IMR-90 (cell line): Measurements from ENCODE around the gene FOXQ1. TPM values are rescaled to one million over a fixed set of nuclear protein-coding genes. Genes with fewer than 3 reads are reported as not detected.

Experiments used
- ATAC-seq: fragments of 200-7000 bp; cut with Tn5 transposase; 2 replicates; pipeline ENCODE4 v1.9.1; 2020; ENCODE audit warnings: low read depth, mild to moderate bottlenecking, moderate library complexity
- BruUV-seq: library from RNA; stranded (reverse); fragments of 400-500 nt; replicated peaks from 2 replicates; lab custom pipeline; 2021; lab: Mats Ljungman, UMichigan
- CTCF ChIA-PET: fragments of 300-600 bp; formaldehyde crosslinking; extraction: SDS; loops from one replicate; lab custom pipeline; 2021; ENCODE audit warnings: antibody characterized with exemption; lab: Yijun Ruan, JAX
- POLR2A ChIA-PET: fragments of 300-600 bp; sonication (Branson Sonifier 250); formaldehyde crosslinking; loops from one replicate; lab custom pipeline; 2022; ENCODE audit warnings: antibody characterized with exemption; ENCODE audit not compliant: unreplicated experiment; lab: Charles Lee
- DNase-seq: peaks from one replicate; pipeline ENCODE4 v3.0.0; 2013
- H2AFZ ChIP-seq: replicated peaks from 2 replicates; pipeline ENCODE3; 2013; ENCODE audit warnings: low read length, mild to moderate bottlenecking; ENCODE audit not compliant: poor library complexity
- H2AK5ac ChIP-seq: 2 replicates; pipeline ENCODE4 v1.6.1; 2013; ENCODE audit warnings: low read depth, low read length, inconsistent platforms
- H2AK9ac ChIP-seq: replicated peaks from 2 replicates; pipeline ENCODE3; 2013; ENCODE audit warnings: mild to moderate bottlenecking, low read depth, low read length, moderate library complexity; ENCODE audit not compliant: poor library complexity
- H2BK120ac ChIP-seq: 2 replicates; pipeline ENCODE4 v1.6.1; 2013; ENCODE audit warnings: low read depth, low read length, inconsistent platforms
- H2BK15ac ChIP-seq: 3 replicates; pipeline ENCODE4 v1.6.1; 2013; ENCODE audit warnings: low read depth, low read length, inconsistent platforms
- H2BK20ac ChIP-seq: 2 replicates; pipeline ENCODE4 v1.6.1; 2013; ENCODE audit warnings: low read depth, mild to moderate bottlenecking, inconsistent platforms, low read length, moderate library complexity
- H2BK5ac ChIP-seq: 2 replicates; pipeline ENCODE4 v1.6.1; 2013; ENCODE audit warnings: mild to moderate bottlenecking, low read depth, low read length, inconsistent platforms; ENCODE audit not compliant: poor library complexity, severe bottlenecking
- H3K14ac ChIP-seq: replicated peaks from 2 replicates; pipeline ENCODE4 v1.6.1; 2013; ENCODE audit warnings: low read depth, low read length, inconsistent platforms
- H3K18ac ChIP-seq: 2 replicates; pipeline ENCODE4 v1.6.1; 2013; ENCODE audit warnings: low read depth, low read length, control low read depth
- H3K23ac ChIP-seq: 2 replicates; pipeline ENCODE4 v1.6.1; 2013; ENCODE audit warnings: low read depth, low read length, inconsistent platforms
- H3K27ac ChIP-seq: 2 replicates; pipeline ENCODE4 v1.5.1; 2013; ENCODE audit warnings: mild to moderate bottlenecking, control low read depth, low read length; ENCODE audit not compliant: insufficient read depth
- H3K27me3 ChIP-seq: 2 replicates; pipeline ENCODE4 v1.6.1; 2013; ENCODE audit warnings: low read length; ENCODE audit not compliant: control insufficient read depth, insufficient read depth
- H3K36me3 ChIP-seq: 2 replicates; pipeline ENCODE4 v1.6.1; 2013; ENCODE audit warnings: low read length, mixed read lengths; ENCODE audit not compliant: control insufficient read depth, insufficient read depth
- H3K4ac ChIP-seq: 2 replicates; pipeline ENCODE4 v1.6.1; 2013; ENCODE audit warnings: low read depth, low read length, inconsistent platforms
- H3K4me1 ChIP-seq: 2 replicates; pipeline ENCODE4 v1.6.1; 2013; ENCODE audit warnings: low read length, mixed read lengths; ENCODE audit not compliant: control insufficient read depth, insufficient read depth
- H3K4me2 ChIP-seq: 2 replicates; pipeline ENCODE4 v1.6.1; 2013; ENCODE audit warnings: low read depth, mild to moderate bottlenecking, control low read depth, low read length, moderate library complexity
- H3K4me3 ChIP-seq: 2 replicates; pipeline ENCODE4 v1.5.1; 2013; ENCODE audit warnings: low read depth, mild to moderate bottlenecking, control low read depth, low read length, moderate library complexity; ENCODE audit not compliant: insufficient read depth
- H3K56ac ChIP-seq: 2 replicates; pipeline ENCODE4 v1.6.1; 2013; ENCODE audit warnings: low read length, inconsistent platforms; ENCODE audit not compliant: insufficient read depth; ENCODE audit errors: extremely low read depth
- H3K79me1 ChIP-seq, 2 experiments: 2 replicates each; pipeline ENCODE4 v1.6.1; 2013; ENCODE audit warnings: low read length in 2 of 2, inconsistent platforms in 1 of 2, low read depth in 1 of 2
- H3K9ac ChIP-seq: 2 replicates; pipeline ENCODE4 v1.6.1; 2013; ENCODE audit warnings: low read depth, low read length, control low read depth
- H3K9me1 ChIP-seq: 2 replicates; pipeline ENCODE4 v1.6.1; 2013; ENCODE audit warnings: low read length, inconsistent platforms; ENCODE audit not compliant: insufficient read depth
- H3K9me3 ChIP-seq: 2 replicates; pipeline ENCODE4 v1.6.1; 2013; ENCODE audit warnings: low read length; ENCODE audit not compliant: control insufficient read depth, insufficient read depth
- H4K20me1 ChIP-seq: 2 replicates; pipeline ENCODE4 v1.6.1; 2013; ENCODE audit warnings: low read length, inconsistent platforms; ENCODE audit not compliant: insufficient read depth
- H4K5ac ChIP-seq: 2 replicates; pipeline ENCODE4 v1.6.1; 2013; ENCODE audit warnings: mild to moderate bottlenecking, low read depth, low read length, control low read depth
- H4K8ac ChIP-seq, 2 experiments: 2 replicates each; pipeline ENCODE4 v1.6.1; 2013; ENCODE audit warnings: low read depth in 2 of 2, low read length in 2 of 2, control low read depth in 1 of 2, inconsistent platforms in 1 of 2
- H4K91ac ChIP-seq: 2 replicates; pipeline ENCODE4 v1.6.1; 2013; ENCODE audit warnings: low read depth, low read length, inconsistent platforms; ENCODE audit not compliant: insufficient read depth
- CEBPB ChIP-seq: IDR thresholded peaks from 2 replicates; pipeline ENCODE4 v1.6.1; 2012; ENCODE audit warnings: low read depth, low read length, improper control_type of control experiment
- ELK1 ChIP-seq: fragments of 150-350 bp; IDR thresholded peaks from 2 replicates; pipeline ENCODE4 v1.6.1; 2016; ENCODE audit warnings: low read depth, mild to moderate bottlenecking, low read length, moderate library complexity, borderline replicate concordance
- FOS ChIP-seq: fragments of 150-350 bp; IDR thresholded peaks from 2 replicates; pipeline ENCODE4 v1.6.1; 2016; ENCODE audit warnings: low read depth, low read length
- MAFK ChIP-seq: IDR thresholded peaks from 2 replicates; pipeline ENCODE4 v1.6.1; 2012; ENCODE audit warnings: low read depth, low read length, improper control_type of control experiment
- MAZ ChIP-seq: IDR thresholded peaks from 2 replicates; pipeline ENCODE4 v1.6.1; 2012; ENCODE audit warnings: low read depth, mild to moderate bottlenecking, low read length, improper control_type of control experiment, moderate library complexity, borderline replicate concordance
- WGBS, 2 experiments: methylation state at CpG; one replicate each; pipeline versions ENCODE4 v1.1.5 to v1.1.7; 2013; ENCODE audit warnings: missing lambda C conversion rate in 2 of 2; ENCODE audit not compliant: insufficient read length in 1 of 2; ENCODE audit errors: extremely low coverage in 2 of 2; 5-methylcytosine and 5-hydroxymethylcytosine counted together
- dilution Hi-C: fragments of 300-500 bp; cut with HindIII; formaldehyde crosslinking; loops from one replicate; pipeline ENCODE4 v1.14.3; 2018; ENCODE audit warnings: low sequenced_read_pairs; ENCODE audit not compliant: unreplicated experiment
- in situ Hi-C: fragments of 300-500 bp; cut with MboI; formaldehyde crosslinking; loops from 3 replicates; pipeline ENCODE4 v1.14.3; 2019; ENCODE audit warnings: low sequenced_read_pairs, inconsistent platforms, mixed read lengths
- intact Hi-C: fragments of 100-400 bp; cut with micrococcal nuclease; formaldehyde crosslinking; loops from 2 replicates; pipeline ENCODE4 v1.10.0; 2022
- polyA plus RNA-seq, 3 experiments: library from polyadenylated mRNA; depleted of rRNA; stranded (reverse); fragments of >200 nt; gene quantifications; 2 replicates each; pipeline ENCODE4 v1.2.3, GENCODE V29; 2012; ENCODE audit warnings: low replicate concordance in 1 of 3
- total RNA-seq: library from RNA; depleted of rRNA; stranded (reverse); fragments of >200 nt; gene quantifications from 2 replicates; pipeline ENCODE4 v1.2.3, GENCODE V29; 2012
- TF ChIP-seq, protein P1 (sequence below): fragments of 150-350 bp; IDR thresholded peaks from 2 replicates; pipeline ENCODE4 v1.6.1; 2017; ENCODE audit warnings: mild to moderate bottlenecking, antibody characterized with exemption, low read length, low read depth

The FOXQ1 gene
- total and polyA plus RNA-seq, 2 of the 4 experiments (the other 2 are of a cell fraction): not detected

DNA sequence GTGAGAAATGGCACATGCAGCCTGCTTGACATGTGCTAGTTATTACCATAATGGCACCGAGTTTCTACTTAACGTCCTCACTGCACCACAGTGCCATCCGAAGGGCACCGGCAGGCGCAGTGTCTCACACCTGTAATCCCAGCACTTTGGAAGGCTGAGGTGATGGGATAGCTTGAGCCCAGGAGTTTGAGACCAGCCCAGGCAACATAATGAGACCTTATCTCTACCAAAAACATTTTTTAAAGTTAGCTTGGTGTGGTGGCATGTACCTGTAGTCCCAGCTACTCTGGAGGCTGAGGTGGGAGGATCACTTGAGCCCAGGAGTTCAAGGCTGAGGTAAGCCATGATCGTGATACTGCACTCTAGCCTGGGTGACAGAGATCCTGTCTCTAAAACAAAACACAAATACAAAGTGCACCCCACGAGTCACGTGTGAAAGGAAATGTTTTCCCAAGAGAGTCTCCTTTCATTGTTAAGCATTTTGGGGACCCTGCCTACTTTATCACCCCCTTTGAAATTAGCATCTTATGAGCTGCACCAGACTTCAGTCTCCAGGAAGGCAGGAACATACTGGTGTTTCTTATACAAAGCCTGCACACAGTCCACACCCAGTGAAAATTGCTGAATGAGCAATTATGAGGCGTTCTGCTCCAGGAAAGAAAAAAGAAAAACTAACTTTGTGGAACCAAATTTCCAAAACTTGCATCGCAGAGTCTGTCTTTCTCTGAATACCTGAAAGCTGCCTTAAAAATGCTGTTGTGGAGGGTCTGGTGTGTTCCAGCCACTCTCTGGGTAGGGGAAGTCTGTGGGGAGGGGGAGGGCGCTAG is 47.1 kb upstream of the FOXQ1 start:
- ChIA-PET POLR2A (no interaction called here), CTCF (interaction anchor here (0.6 kb wide), 1 partner anchor 467 kb away, joined by 3 read pairs; no protein-coding TSS in a partner anchor)
- Histone ChIP-seq H3K27ac (no peak overlapping the region), H3K4ac (no peak overlapping the region), H2BK20ac (no peak overlapping the region), H3K9me1 (no peaks in the 10 kb centered on the region), H3K4me3 (no peak overlapping the region), H3K4me1 (no peaks in the 10 kb centered on the region), H3K4me2 (no peak overlapping the region), H4K20me1 (no peaks in the 10 kb centered on the region), H3K36me3 (no peaks in the 10 kb centered on the region), H4K5ac (no peak overlapping the region), H3K9ac (no peak overlapping the region), H4K91ac (no peak overlapping the region), H3K27me3 (peaks cover 5% of the 10 kb centered on the region), H3K14ac (no peak overlapping the region), H3K79me1 (no peaks in the 10 kb centered on the region), H2AFZ (no peak overlapping the region), H2AK5ac (no peak overlapping the region), H4K8ac (no peak overlapping the region), H3K18ac (no peak overlapping the region), H2BK5ac (no peak overlapping the region), H3K56ac (no peak overlapping the region), H2BK120ac (no peak overlapping the region), H3K9me3 (no peaks in the 10 kb centered on the region), H2AK9ac (no peak overlapping the region), H3K23ac (no peak overlapping the region), H2BK15ac (no peak overlapping the region; the same call in 2 of the 3 replicates)
- WGBS, 2 experiments: no CpG with 5 or more reads among the region's 11 CpGs
- DNase-seq (no peak), ATAC-seq (no peak)
- BruUV-seq: no TSS peak
- no peak for TF ChIP-seq FOS
- TF ChIP-seq CEBPB: no peak
- no peak for TF ChIP-seq ELK1
- TF ChIP-seq MAZ: no peak
- TF ChIP-seq MAFK: peak; percentile 88
- TF ChIP-seq, protein P1, sequence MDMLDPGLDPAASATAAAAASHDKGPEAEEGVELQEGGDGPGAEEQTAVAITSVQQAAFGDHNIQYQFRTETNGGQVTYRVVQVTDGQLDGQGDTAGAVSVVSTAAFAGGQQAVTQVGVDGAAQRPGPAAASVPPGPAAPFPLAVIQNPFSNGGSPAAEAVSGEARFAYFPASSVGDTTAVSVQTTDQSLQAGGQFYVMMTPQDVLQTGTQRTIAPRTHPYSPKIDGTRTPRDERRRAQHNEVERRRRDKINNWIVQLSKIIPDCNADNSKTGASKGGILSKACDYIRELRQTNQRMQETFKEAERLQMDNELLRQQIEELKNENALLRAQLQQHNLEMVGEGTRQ: no peak
- in situ Hi-C loops (no loop called here), dilution Hi-C loops (no loop called here), intact Hi-C loops (no loop called here)
